Upper lobe of left lung (tissue), 4 donors: ENCODE results near the gene SART3.

Source experiments
- CTCF ChIP-seq, 6 experiments: fragments of 450-650 bp in 4 of 6; fragments of 200-600 bp in 2 of 6; sonication (generic) in 2 of 6; IDR thresholded peaks; one replicate each; pipeline ENCODE4 v1.5.1; 2016 to 2019; ENCODE audit warnings: antibody characterized with exemption in 6 of 6
- EP300 ChIP-seq, 4 donors: sonication (generic); formaldehyde crosslinking; IDR thresholded peaks; one replicate each; pipeline ENCODE4 v1.5.1; 2017; ENCODE audit warnings: antibody characterized with exemption in 4 of 4, control low read depth in 2 of 4
- POLR2A ChIP-seq, 4 donors: fragments of 450-650 bp; IDR thresholded peaks; one replicate each; pipeline ENCODE4 v1.5.1; 2016 to 2017; ENCODE audit warnings: antibody characterized with exemption in 4 of 4, mild to moderate bottlenecking in 2 of 4

GRCh38 chr12:108478611-108479206 lies 82.3 kb downstream of the SART3 start:
- TF ChIP-seq POLR2A (IDR thresholded peaks at IDR 0.05), result no peak
- no peak for TF ChIP-seq CTCF (IDR thresholded peaks at IDR 0.05)
- no peak for TF ChIP-seq EP300 (IDR thresholded peaks at IDR 0.05)
